Dedifferentiated amniotic fluid mesenchymal stem cell (primary cell): ENCODE measurements around the gene CLNS1A.
"Not testable (repeated sequence)": the region's sequence is repeated elsewhere in the genome, so short reads cannot be mapped to it uniquely, and the experiment has no call there.

Experiments
- DNase-seq: peaks from one replicate; pipeline ENCODE4 v3.0.0-alpha.2; 2016; ENCODE audit errors: extremely low spot score

Gene CLNS1A

GRCh38 chr11:77619576-77620198 lies 17.9 kb downstream of the CLNS1A start:
- DNase-seq: peak; percentile 63

GRCh38 chr11:77617892-77618291 lies 19.7 kb downstream of the CLNS1A start:
- no peak for DNase-seq

GRCh38 chr11:77611921-77612320 lies 25.7 kb downstream of the CLNS1A start:
- DNase-seq: no peak

GRCh38 chr11:77609234-77609633 lies 28.4 kb downstream of the CLNS1A start:
- DNase-seq: no peak

- no peak for DNase-seq
Measured at GRCh38 chr11:77604281-77604680, 33.3 kb downstream of the CLNS1A start.

- DNase-seq: peak; percentile 86
Measured at GRCh38 chr11:77602381-77603088, 35.1 kb downstream of the CLNS1A start.

- no peak for DNase-seq
Measured at GRCh38 chr11:77598195-77598594, 39.4 kb downstream of the CLNS1A start.

GRCh38 chr11:77596626-77597025 lies 41.0 kb downstream of the CLNS1A start:
- DNase-seq: peak; percentile 85

GRCh38 chr11:77593883-77594282 lies 43.7 kb downstream of the CLNS1A start:
- DNase-seq: no peak

- DNase-seq: no peak
Measured at GRCh38 chr11:77592727-77593126, 44.9 kb downstream of the CLNS1A start.

- DNase-seq: no peak
Measured at GRCh38 chr11:77590194-77590782, 47.3 kb downstream of the CLNS1A start.

GRCh38 chr11:77589521-77590193 lies 47.9 kb downstream of the CLNS1A start, which contains the start of gene AQP11:
Gene AQP11, plus strand, starts transcription at chr11:77589953. Its CDS starts 40 bp downstream, at chr11:77589993.
- DNase-seq: peak; percentile 80

- no peak for DNase-seq
Measured at GRCh38 chr11:77589181-77589520, 48.4 kb downstream of the CLNS1A start.

GRCh38 chr11:77580712-77581337 lies 56.8 kb downstream of the CLNS1A start:
- no peak for DNase-seq

- not testable (repeated sequence) for DNase-seq
Measured at GRCh38 chr11:77575428-77575827, 62.2 kb downstream of the CLNS1A start.

GRCh38 chr11:77570896-77571295 lies 66.7 kb downstream of the CLNS1A start:
- not testable (repeated sequence) for DNase-seq

- DNase-seq: no peak
Measured at GRCh38 chr11:77569676-77570070, 67.9 kb downstream of the CLNS1A start.

- DNase-seq: no peak
Measured at GRCh38 chr11:77568916-77569675, 68.5 kb downstream of the CLNS1A start.

- DNase-seq: no peak
Measured at GRCh38 chr11:77568306-77568705, 69.3 kb downstream of the CLNS1A start.
